GM12873 (cell line): ENCODE results near the gene GNG8.

ENCODE experiments used
- TF ChIP-seq, protein P1 (sequence below): IDR thresholded peaks from 2 replicates; pipeline ENCODE4 v1.5.1; 2012; ENCODE audit warnings: low read depth, mild to moderate bottlenecking, moderate library complexity, low read length, control low read depth; ENCODE audit not compliant: insufficient read depth; ENCODE audit errors: missing control alignments

Gene GNG8

GRCh38 chr19:46607448-46607841 lies 28.6 kb downstream of the GNG8 start:
- TF ChIP-seq, protein P1, sequence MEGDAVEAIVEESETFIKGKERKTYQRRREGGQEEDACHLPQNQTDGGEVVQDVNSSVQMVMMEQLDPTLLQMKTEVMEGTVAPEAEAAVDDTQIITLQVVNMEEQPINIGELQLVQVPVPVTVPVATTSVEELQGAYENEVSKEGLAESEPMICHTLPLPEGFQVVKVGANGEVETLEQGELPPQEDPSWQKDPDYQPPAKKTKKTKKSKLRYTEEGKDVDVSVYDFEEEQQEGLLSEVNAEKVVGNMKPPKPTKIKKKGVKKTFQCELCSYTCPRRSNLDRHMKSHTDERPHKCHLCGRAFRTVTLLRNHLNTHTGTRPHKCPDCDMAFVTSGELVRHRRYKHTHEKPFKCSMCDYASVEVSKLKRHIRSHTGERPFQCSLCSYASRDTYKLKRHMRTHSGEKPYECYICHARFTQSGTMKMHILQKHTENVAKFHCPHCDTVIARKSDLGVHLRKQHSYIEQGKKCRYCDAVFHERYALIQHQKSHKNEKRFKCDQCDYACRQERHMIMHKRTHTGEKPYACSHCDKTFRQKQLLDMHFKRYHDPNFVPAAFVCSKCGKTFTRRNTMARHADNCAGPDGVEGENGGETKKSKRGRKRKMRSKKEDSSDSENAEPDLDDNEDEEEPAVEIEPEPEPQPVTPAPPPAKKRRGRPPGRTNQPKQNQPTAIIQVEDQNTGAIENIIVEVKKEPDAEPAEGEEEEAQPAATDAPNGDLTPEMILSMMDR, result no peak

- TF ChIP-seq, protein P1, result no peak
Observed at GRCh38 chr19:46606681-46607447, 29.1 kb downstream of the GNG8 start.

- TF ChIP-seq, protein P1, result no peak
Observed at GRCh38 chr19:46606019-46606418, 30.0 kb downstream of the GNG8 start.

DNA sequence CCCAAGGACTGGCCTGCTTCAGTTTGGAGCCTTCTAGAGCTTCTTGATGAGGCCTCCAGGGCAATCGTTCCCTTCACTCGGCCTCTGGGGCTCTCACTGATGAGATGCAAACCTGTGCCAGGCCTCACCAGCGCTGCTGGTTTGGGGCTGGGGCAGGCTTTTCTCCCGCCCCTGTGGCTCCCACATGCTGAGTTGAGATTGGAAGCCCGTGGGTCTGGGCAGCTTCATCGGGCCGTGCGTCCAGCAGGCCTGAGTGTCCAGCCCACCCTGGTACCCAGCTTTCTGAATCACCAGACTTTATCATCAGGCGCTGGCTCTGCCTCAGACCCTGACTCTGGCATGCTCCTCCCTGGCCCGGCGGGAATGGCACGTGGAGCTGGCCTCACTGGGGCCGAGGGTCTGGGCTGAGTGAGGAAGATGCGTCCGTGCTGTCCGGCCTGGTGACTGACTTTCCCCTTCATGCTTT lies 30.6 kb downstream of the GNG8 start:
- TF ChIP-seq, protein P1, result no peak

DNA sequence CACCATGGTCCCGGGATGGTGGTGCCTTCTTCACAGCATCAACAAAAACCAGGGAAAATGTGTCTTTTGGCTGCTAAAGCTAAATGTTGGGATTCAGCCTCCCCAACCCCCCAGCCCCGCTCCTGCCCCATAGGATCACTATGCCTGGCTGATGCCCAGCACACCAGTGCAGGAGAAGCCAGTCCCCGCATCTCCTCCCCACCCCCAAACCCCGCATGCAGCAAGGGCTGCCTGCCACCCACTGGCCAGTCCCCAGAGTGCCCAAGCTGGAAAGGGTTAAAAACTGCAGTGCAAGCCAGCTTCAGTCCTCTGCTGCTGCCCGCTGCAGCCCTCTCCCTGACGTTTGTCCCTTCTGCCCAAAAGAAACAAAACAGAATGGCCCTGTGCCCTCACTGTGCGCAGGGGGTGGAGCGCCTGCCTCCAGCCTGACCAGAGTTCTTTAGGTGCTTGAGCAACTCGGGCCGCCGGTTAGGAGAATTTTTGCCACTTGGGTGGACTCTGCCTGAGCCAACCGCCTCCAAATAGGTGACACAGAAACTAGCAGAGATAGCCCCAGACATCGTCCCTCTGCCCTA lies 31.1 kb downstream of the GNG8 start:
- TF ChIP-seq, protein P1, result no peak

GRCh38 chr19:46603752-46604231 lies 32.2 kb downstream of the GNG8 start:
- TF ChIP-seq, protein P1, result no peak

DNA sequence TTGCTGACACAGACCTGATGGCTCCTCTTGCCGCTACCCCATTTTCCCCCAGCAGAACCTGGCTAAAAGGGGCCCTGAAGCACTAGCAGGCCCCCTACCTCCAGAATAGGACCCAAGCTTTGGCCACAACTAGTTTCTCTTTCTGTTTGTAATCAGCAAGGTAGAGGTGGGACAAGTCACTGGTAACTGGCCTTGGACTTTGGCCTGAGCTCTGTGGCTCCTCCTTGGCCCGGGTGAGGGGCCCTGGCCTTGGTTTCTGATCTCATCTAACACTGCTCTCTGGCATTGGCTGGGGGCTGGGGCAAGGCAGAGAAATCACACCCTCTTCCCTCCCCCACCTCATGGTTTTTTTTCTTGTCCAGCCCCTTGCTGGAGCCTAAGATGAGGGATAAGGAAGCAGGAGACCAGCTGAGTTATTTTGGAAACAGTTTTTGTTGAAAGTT lies 32.8 kb downstream of the GNG8 start:
- TF ChIP-seq, protein P1, result no peak
